Peyer's patch (tissue), 4 donors: ENCODE measurements around the gene CNTNAP2.

ENCODE experiments used
- CTCF ChIP-seq, 6 experiments: fragments of 450-650 bp in 4 of 6; fragments of 200-600 bp in 2 of 6; sonication (generic) in 1 of 6; IDR thresholded peaks; one replicate each; pipeline ENCODE4 v1.5.1; 2017 to 2019; ENCODE audit warnings: antibody characterized with exemption in 6 of 6, mild to moderate bottlenecking in 3 of 6, moderate library complexity in 1 of 6
- POLR2A ChIP-seq, 2 donors: fragments of 450-650 bp; IDR thresholded peaks; one replicate each; pipeline ENCODE4 v1.5.1; 2017; ENCODE audit warnings: antibody characterized with exemption in 2 of 2, mild to moderate bottlenecking in 2 of 2, moderate library complexity in 2 of 2

- no peak for TF ChIP-seq CTCF (IDR thresholded peaks at IDR 0.05)
- TF ChIP-seq POLR2A (IDR thresholded peaks at IDR 0.05), result no peak
These were observed 2125.2 kb downstream of the CNTNAP2 start for GRCh38 chr7:148241700-148242293.
